Neutrophil (primary cell): ENCODE measurements around the gene MTFMT.

Experiments used
- H3K27ac ChIP-seq: fragments of 200-600 bp; sonication (generic); 2 replicates; pipeline ENCODE4 v1.5.1; 2016; ENCODE audit warnings: mild to moderate bottlenecking, moderate library complexity
- H3K27me3 ChIP-seq: fragments of 200-600 bp; sonication (generic); 2 replicates; pipeline ENCODE4 v1.6.0; 2016; ENCODE audit warnings: mild to moderate bottlenecking
- H3K36me3 ChIP-seq: fragments of 200-600 bp; sonication (generic); 2 replicates; pipeline ENCODE4 v1.5.1; 2017
- H3K4me1 ChIP-seq, 2 experiments: fragments of 200-600 bp in 1 of 2; sonication (generic) in 1 of 2; 1 replicate in 1 of 2; 2 replicates in 1 of 2; pipeline versions ENCODE4 v1.5.1 to v1.6.1; 2013 to 2016; ENCODE audit warnings: low read depth in 1 of 2, low read length in 1 of 2, mild to moderate bottlenecking in 1 of 2, moderate library complexity in 1 of 2; ENCODE audit not compliant: control insufficient read depth in 1 of 2, insufficient read depth in 1 of 2
- H3K4me3 ChIP-seq, 2 experiments: fragments of 200-600 bp in 1 of 2; sonication (generic) in 1 of 2; 1 replicate in 1 of 2; 2 replicates in 1 of 2; pipeline ENCODE4 v1.5.1; 2013 to 2016; ENCODE audit warnings: low read depth in 1 of 2, low read length in 1 of 2, mild to moderate bottlenecking in 1 of 2, moderate library complexity in 1 of 2
- H3K9me3 ChIP-seq: fragments of 200-600 bp; sonication (generic); 2 replicates; pipeline ENCODE4 v1.5.1; 2016
- CTCF ChIP-seq: fragments of 200-600 bp; sonication (generic); IDR thresholded peaks from 2 replicates; pipeline ENCODE4 v1.5.1; 2016; ENCODE audit warnings: antibody characterized with exemption

Gene MTFMT

GRCh38 chr15:65054333-65055200 is 25.1 kb upstream of the MTFMT start:
- H3K27ac ChIP-seq: no peak overlapping the region
- TF ChIP-seq CTCF: peak; percentile 48
- H3K4me3 ChIP-seq: no peak overlapping the region
- H3K4me1 ChIP-seq: peaks cover 10 to 11% of the 10 kb centered on the region in 2 experiments
- no peaks in the 10 kb centered on the region for H3K9me3 ChIP-seq
- no peaks in the 10 kb centered on the region for H3K36me3 ChIP-seq
- peaks cover 16% of the 10 kb centered on the region for H3K27me3 ChIP-seq

DNA sequence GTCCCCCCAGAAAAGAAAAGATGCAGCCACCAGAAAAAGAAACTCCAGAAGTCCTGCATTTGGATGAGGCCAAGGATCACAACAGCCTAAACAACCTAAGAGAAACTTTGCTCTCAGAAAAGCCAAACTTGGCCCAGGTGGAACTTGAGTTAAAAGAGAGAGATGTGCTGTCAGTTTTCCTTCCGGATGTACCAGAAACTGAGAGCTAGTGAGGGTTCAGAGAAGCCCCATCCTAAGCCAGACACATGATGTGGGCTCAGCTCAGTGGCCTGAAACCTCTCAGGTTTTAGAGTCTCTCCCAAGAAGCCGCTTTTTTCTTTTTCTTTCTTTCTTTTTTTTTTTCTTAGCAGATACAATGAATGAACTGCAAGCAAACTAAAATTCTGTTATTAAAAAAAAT is 23.5 kb upstream of the MTFMT start:
- Histone ChIP-seq H3K27ac (no peak overlapping the region), H3K4me3 (no peak overlapping the region), H3K4me1 (peaks cover 16 to 18% of the 10 kb centered on the region in 2 experiments), H3K27me3 (peaks cover 25% of the 10 kb centered on the region), H3K9me3 (no peaks in the 10 kb centered on the region), H3K36me3 (no peaks in the 10 kb centered on the region)
- TF ChIP-seq CTCF: no peak

DNA sequence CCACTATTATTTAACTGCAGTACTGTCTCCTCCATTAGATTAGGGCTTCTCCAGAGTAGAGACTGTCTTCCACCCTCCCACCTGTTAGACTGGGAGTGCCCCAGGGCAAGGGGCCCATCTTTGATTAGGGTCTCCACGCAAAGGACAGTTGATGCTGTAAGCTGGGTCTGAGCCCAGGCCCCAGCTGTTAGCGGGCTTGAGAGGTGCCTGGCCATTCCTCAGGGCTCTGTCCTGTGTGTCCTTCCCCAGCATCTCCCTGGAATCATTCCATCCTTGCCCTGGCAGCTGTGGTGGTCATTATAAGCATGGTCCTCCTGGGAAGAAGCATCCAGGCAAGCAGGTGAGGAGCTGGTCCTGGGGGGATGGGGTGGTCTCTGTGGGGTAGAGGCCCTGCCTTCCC is 21.8 kb upstream of the MTFMT start:
- H3K9me3 ChIP-seq: no peaks in the 10 kb centered on the region
- no peaks in the 10 kb centered on the region for H3K36me3 ChIP-seq
- H3K27me3 ChIP-seq: peaks cover 25% of the 10 kb centered on the region
- H3K27ac ChIP-seq: no peak overlapping the region
- no peak for TF ChIP-seq CTCF
- no peak overlapping the region for H3K4me3 ChIP-seq
- H3K4me1 ChIP-seq: peaks cover 16 to 18% of the 10 kb centered on the region in 2 experiments

GRCh38 chr15:65050270-65050669 is 20.8 kb upstream of the MTFMT start:
- peaks cover 16 to 18% of the 10 kb centered on the region in 2 experiments for H3K4me1 ChIP-seq
- no peaks in the 10 kb centered on the region for H3K9me3 ChIP-seq
- peaks cover 25% of the 10 kb centered on the region for H3K27me3 ChIP-seq
- H3K4me3 ChIP-seq: no peak overlapping the region
- no peak for TF ChIP-seq CTCF
- H3K36me3 ChIP-seq: no peaks in the 10 kb centered on the region
- H3K27ac ChIP-seq: peak overlapping the region; percentile 10

DNA sequence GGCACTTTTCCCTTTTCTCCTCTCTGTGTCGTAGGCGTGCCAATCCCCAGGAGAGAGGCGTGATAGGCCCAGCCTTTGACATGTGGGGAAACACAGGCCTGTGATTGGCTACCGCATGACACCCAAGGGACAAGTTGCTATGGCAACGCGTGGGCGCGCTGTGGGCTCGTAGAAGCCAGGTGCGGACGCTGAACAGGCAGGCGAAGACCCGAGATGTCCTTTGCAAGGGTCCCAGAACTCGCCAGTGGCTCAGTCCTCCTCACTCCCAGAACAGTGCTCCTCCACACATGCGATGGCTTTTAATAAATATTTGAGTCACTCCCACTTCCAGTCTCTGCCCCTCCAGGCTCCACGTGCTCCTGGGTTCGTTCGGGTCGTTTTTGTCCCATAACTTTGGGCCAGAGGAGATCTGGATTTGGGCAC is 20.0 kb upstream of the MTFMT start:
- Histone ChIP-seq H3K27me3 (peaks cover 25% of the 10 kb centered on the region), H3K4me3 (peak overlapping the region; percentile 47 to 53), H3K36me3 (no peaks in the 10 kb centered on the region), H3K27ac (no peak overlapping the region), H3K4me1 (peaks cover 16 to 18% of the 10 kb centered on the region in 2 experiments), H3K9me3 (no peaks in the 10 kb centered on the region)
- TF ChIP-seq CTCF: no peak
